HG02852 (cell line): ENCODE results near the gene RFC2.

Experiments used
- ATAC-seq: cut with Tn5 transposase; IDR thresholded peaks from one replicate; pipeline ENCODE4 v1.9.1; 2021; ENCODE audit warnings: mild to moderate bottlenecking, moderate library complexity; ENCODE audit not compliant: unreplicated experiment

The RFC2 gene

GRCh38 chr7:74194686-74195085 lies 59.5 kb downstream of the RFC2 start:
- no peak for ATAC-seq

GRCh38 chr7:74193913-74194312 lies 60.3 kb downstream of the RFC2 start:
- no peak for ATAC-seq

GRCh38 chr7:74193054-74193453 lies 61.1 kb downstream of the RFC2 start:
- no peak for ATAC-seq

- ATAC-seq = no peak
These were observed 63.0 kb downstream of the RFC2 start for GRCh38 chr7:74191231-74191630.

GRCh38 chr7:74190259-74190658 lies 63.9 kb downstream of the RFC2 start:
- no peak for ATAC-seq

GRCh38 chr7:74187915-74188675 lies 66.1 kb downstream of the RFC2 start:
- ATAC-seq = no peak

GRCh38 chr7:74185636-74186035 lies 68.6 kb downstream of the RFC2 start:
- ATAC-seq = no peak

GRCh38 chr7:74185016-74185415 lies 69.2 kb downstream of the RFC2 start:
- ATAC-seq = no peak

GRCh38 chr7:74183653-74184450 lies 70.3 kb downstream of the RFC2 start:
- no peak for ATAC-seq

GRCh38 chr7:74183142-74183541 lies 71.1 kb downstream of the RFC2 start:
- ATAC-seq = no peak

- no peak for ATAC-seq
These were observed 71.6 kb downstream of the RFC2 start for GRCh38 chr7:74182453-74183090.

- ATAC-seq = no peak
These were observed 72.4 kb downstream of the RFC2 start for GRCh38 chr7:74181821-74182220.
